C4-2B (cell line): ENCODE results near the gene FNDC3B.
A peak's percentile ranks its signal among the peaks of the same experiment; 100 is the strongest.

Experiments used
- H3K27ac ChIP-seq: fragments of 450-650 bp; 2 replicates; pipeline ENCODE4 v1.5.1; 2017
- ZFX ChIP-seq: fragments of 450-650 bp; IDR thresholded peaks from 2 replicates; pipeline ENCODE4 v1.6.1; 2017
- TF ChIP-seq, protein P1 (sequence below): fragments of 450-650 bp; conservative IDR thresholded peaks from 2 replicates; pipeline ENCODE4 v1.5.1; 2017; ENCODE audit warnings: mild to moderate bottlenecking

Gene FNDC3B

DNA sequence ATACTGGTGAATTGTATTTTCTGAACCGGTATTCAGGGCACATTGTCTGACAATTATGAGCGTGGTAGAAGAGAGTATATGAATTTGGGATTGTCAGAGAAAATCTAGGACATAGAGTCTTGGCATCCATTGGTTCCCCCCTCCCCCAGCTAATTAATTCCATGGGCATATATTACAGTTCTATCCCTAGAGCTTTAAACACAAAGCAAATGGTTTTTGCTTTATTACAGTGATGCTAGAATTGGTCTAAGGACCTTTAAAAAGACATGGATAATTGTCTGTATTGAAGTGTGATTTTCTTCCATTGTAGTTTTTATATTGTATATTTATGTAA, 91.3 kb downstream of the FNDC3B start:
- no peak overlapping the region for H3K27ac ChIP-seq
- TF ChIP-seq, protein P1, sequence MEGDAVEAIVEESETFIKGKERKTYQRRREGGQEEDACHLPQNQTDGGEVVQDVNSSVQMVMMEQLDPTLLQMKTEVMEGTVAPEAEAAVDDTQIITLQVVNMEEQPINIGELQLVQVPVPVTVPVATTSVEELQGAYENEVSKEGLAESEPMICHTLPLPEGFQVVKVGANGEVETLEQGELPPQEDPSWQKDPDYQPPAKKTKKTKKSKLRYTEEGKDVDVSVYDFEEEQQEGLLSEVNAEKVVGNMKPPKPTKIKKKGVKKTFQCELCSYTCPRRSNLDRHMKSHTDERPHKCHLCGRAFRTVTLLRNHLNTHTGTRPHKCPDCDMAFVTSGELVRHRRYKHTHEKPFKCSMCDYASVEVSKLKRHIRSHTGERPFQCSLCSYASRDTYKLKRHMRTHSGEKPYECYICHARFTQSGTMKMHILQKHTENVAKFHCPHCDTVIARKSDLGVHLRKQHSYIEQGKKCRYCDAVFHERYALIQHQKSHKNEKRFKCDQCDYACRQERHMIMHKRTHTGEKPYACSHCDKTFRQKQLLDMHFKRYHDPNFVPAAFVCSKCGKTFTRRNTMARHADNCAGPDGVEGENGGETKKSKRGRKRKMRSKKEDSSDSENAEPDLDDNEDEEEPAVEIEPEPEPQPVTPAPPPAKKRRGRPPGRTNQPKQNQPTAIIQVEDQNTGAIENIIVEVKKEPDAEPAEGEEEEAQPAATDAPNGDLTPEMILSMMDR: no peak
- TF ChIP-seq ZFX: no peak

DNA sequence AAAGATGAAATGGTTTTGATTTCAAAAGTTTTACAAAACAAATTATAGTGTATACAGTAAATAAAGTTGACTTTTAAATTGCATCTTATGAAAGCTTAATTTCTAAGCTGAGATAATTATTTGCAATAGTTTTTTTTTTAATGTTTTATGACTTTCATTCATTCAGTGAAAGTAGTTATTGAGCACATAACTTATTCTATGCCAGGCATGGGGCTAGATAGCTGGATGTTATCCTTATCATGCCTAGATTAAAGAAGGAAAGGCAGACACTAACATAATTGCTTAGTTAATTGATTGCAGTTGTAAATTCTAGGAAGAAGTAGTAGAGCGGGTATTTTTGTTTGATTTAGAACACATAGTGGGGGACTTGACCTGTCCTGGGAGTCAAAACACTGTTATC, 92.4 kb downstream of the FNDC3B start:
- no peak for TF ChIP-seq ZFX
- TF ChIP-seq, protein P1: no peak

DNA sequence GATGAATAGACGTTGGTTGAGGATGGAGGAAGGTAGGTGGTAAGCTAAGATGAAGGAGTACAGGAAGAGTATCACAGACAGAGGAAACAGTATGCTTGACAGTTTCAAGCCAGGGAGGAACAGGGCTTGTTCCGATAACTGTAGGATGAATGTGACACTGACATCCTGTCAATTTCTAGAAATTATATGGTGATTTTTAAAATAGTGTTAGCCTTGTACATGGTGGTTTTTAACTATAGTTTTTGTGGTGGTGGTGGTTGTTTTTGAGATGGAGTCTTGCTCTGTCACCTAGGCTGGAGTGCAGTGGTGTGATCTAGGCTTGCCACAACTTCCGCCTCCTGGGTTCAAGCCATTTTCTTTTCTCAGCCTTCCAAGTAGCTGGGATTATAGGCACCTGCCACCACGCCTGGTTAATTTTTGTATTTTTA, 92.8 kb downstream of the FNDC3B start:
- H3K27ac ChIP-seq: peak overlapping the region; percentile 53
- no peak for TF ChIP-seq ZFX
- TF ChIP-seq, protein P1: no peak

More for the DNA sequence above, 92.4 kb downstream of the FNDC3B start:
- H3K27ac ChIP-seq: no peak overlapping the region

DNA sequence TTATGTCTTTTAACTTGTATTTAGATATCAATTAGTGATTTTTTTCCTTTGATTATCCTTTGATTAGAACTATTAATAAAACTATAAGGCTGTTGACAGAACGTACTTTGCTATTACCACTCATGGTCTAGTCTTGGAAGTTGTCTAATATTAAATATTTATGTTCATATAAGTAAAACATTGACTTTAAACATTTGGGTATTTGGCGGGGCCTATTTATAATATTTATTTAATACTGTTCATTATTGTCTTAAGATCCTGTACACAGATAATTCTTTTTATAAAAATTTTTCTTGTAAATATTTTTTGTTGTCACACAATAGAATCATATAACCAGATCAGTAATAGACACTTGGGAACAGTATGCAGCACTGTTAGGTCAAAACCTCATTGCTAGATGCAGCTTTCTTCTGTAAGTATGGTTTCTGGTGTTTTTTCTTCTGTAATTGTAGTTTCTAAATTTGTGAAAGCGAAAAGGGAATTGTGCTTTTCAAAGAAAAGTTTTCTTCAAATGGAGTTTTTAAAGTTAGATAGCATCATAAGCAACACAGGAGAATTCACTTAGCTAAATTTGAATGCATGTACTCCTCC, 93.4 kb downstream of the FNDC3B start:
- TF ChIP-seq ZFX: no peak
- TF ChIP-seq, protein P1: no peak
- peak overlapping the region; percentile 53 for H3K27ac ChIP-seq

DNA sequence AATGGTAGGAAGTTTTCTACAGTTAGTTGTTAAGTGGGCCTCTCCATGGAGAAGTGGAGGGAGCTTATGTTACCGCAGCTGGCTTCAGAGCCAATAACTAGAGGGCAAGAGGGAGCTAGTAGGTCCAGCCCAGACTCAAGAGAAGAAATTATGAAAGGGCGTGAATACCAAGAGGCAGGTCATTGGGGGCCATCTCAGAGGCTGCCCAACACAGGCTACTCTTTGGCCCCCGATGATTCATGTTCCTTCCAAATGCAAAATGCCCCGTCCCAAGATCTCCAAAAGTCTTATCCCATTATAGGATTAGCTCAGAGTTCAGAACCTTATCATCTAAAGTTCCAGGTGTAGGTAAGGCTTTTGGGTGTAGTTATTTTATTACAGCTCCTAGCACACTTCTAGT, 94.5 kb downstream of the FNDC3B start:
- no peak for TF ChIP-seq ZFX
- TF ChIP-seq, protein P1: no peak
- no peak overlapping the region for H3K27ac ChIP-seq

DNA sequence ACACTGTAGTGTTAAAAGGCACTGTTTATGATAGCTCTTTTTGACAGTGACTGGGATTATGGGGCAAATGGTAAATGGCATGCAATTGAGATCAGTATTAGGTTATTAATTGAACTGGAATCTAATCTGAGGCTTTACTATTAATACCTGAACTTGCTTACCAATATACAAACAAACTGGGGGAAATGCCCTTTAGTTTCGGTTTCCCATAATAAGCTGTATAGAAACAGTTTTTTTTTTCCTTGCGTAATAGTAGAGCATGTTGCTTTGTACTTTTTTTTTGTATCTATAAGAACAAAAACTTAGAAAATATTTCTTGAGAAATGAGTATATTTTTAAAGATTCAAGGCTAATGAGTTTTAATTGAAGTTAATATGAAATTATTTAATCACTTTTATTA, 95.0 kb downstream of the FNDC3B start:
- TF ChIP-seq, protein P1: no peak
- no peak for TF ChIP-seq ZFX
- H3K27ac ChIP-seq: no peak overlapping the region

DNA sequence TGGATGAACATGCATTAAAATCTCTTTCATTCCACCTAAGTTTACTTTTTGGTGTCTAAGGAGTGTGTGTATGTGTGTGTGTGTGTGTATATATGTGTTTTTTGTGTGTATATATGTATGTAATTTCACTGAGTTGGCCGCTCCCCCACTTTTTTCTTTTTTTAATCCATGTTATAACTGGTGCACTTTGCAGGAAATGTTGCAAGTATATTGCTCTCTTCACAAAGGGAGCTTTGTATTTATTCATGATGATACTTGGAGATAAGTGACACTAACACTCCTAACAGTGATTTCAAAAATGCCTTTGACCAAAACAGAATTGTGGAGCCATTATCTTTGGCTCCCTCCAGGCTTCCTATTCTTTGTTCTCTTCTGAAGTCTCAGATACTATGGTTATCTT, 95.8 kb downstream of the FNDC3B start:
- TF ChIP-seq, protein P1: no peak
- TF ChIP-seq ZFX: no peak
- no peak overlapping the region for H3K27ac ChIP-seq
